Activated T-cell treated with anti-CD3 and anti-CD28 coated beads, Interleukin-2, amount 50 U/mL, for 4 hours (primary cell): ENCODE data around the gene FCN2. TPM values are rescaled to one million over a fixed set of nuclear protein-coding genes. Genes with fewer than 3 reads are reported as not detected.

Experiments used
- ATAC-seq, 2 donors: fragments of 200-7000 bp; cut with Tn5 transposase; one replicate each; pipeline ENCODE4 v1.10.0; 2021
- DNase-seq: peaks from one replicate; pipeline ENCODE4 v3.0.0-alpha.2; 2020
- H3K27me3 Mint-ChIP-seq: one replicate; pipeline ENCODE4 v1.8.0; 2021; ENCODE audit warnings: low read depth, mixed read lengths
- H3K36me3 Mint-ChIP-seq: one replicate; pipeline ENCODE4 v1.8.0; 2022; ENCODE audit warnings: mixed read lengths; ENCODE audit not compliant: insufficient read depth
- H3K4me1 Mint-ChIP-seq: one replicate; pipeline ENCODE4 v1.8.0; 2021; ENCODE audit warnings: low read depth, mixed read lengths
- H3K4me3 Mint-ChIP-seq: one replicate; pipeline ENCODE4 v1.8.0; 2021; ENCODE audit warnings: mild to moderate bottlenecking, moderate library complexity, mixed read lengths
- H3K9me3 Mint-ChIP-seq: one replicate; pipeline ENCODE4 v1.8.0; 2021; ENCODE audit warnings: mixed read lengths
- total RNA-seq, 3 donors: library from RNA; stranded (reverse); gene quantifications; one replicate each; pipeline ENCODE4 v1.2.1, GENCODE V29; 2021

The FCN2 gene
- total RNA-seq, 3 donors from 2014 or later = not detected

DNA sequence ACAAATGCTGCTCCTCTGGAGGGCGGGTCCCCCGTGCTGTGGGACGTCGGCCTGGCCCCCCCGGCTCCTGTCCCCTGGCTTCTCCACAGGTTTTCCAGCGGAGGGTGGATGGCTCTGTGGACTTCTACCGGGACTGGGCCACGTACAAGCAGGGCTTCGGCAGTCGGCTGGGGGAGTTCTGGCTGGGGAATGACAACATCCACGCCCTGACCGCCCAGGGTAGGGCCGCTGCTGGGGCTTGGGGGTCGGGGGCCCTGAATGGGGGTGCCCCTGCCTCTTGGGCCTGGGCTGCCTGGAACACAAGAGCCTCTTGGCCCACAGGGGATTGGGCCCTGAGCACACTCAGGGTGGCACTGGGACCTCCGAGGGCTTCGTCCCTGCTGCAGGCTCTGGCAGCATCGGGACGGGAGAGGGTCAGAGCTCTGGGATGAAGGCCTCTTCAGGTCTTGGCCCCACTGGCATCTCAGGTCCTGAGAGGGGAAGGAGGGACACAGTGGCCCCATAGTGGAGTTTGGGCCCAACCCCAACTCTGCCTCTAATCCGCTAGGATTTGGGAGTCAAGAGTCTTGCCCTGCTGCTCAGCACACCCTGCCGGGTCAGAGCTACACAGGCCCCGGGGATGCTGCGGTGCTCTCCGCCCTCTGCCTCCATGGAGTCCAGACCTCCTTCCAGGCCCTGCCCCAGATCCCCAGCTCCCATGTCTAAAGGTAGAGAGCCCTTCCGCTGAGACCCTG lies 5.2 kb downstream of the FCN2 start:
- DNase-seq (no peak), ATAC-seq (no peak)
- peaks cover 13% of the 10 kb centered on the region for H3K27me3 Mint-ChIP-seq
- H3K36me3 Mint-ChIP-seq = no peaks in the 10 kb centered on the region
- H3K4me1 Mint-ChIP-seq = peaks cover 1% of the 10 kb centered on the region
- H3K4me3 Mint-ChIP-seq = no peak overlapping the region
- no peaks in the 10 kb centered on the region for H3K9me3 Mint-ChIP-seq

DNA sequence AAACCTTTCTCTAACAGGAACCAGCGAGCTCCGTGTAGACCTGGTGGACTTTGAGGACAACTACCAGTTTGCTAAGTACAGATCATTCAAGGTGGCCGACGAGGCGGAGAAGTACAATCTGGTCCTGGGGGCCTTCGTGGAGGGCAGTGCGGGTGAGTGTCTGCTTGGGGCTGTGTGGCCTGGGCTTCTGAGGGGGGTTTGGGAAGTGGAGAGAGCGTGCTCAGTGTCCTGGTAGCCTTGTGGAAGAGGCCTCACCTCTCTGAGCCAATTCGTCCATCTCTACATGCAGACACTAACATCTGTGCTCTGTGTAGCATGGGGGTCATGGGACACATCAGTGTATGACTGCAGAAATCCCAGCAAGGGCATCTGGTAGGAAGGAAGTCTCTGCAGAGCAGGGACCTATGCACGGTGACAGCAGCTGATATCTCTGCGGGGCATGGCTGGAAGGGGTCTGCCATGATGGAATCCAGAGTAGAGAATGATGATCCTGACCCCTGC lies 5.9 kb downstream of the FCN2 start:
- ATAC-seq (no peak), DNase-seq (no peak)
- no peak overlapping the region for H3K4me3 Mint-ChIP-seq
- H3K9me3 Mint-ChIP-seq = no peaks in the 10 kb centered on the region
- peaks cover 13% of the 10 kb centered on the region for H3K27me3 Mint-ChIP-seq
- H3K4me1 Mint-ChIP-seq = peaks cover 1% of the 10 kb centered on the region
- no peaks in the 10 kb centered on the region for H3K36me3 Mint-ChIP-seq

- ATAC-seq = no peak
- no peak for DNase-seq
- Mint-ChIP-seq H3K9me3 (no peaks in the 10 kb centered on the region), H3K4me3 (no peak overlapping the region), H3K36me3 (no peaks in the 10 kb centered on the region), H3K27me3 (peaks cover 18% of the 10 kb centered on the region), H3K4me1 (peaks cover 1% of the 10 kb centered on the region)
Measured at GRCh38 chr9:134887219-134887618, 6.6 kb downstream of the FCN2 start.

DNA sequence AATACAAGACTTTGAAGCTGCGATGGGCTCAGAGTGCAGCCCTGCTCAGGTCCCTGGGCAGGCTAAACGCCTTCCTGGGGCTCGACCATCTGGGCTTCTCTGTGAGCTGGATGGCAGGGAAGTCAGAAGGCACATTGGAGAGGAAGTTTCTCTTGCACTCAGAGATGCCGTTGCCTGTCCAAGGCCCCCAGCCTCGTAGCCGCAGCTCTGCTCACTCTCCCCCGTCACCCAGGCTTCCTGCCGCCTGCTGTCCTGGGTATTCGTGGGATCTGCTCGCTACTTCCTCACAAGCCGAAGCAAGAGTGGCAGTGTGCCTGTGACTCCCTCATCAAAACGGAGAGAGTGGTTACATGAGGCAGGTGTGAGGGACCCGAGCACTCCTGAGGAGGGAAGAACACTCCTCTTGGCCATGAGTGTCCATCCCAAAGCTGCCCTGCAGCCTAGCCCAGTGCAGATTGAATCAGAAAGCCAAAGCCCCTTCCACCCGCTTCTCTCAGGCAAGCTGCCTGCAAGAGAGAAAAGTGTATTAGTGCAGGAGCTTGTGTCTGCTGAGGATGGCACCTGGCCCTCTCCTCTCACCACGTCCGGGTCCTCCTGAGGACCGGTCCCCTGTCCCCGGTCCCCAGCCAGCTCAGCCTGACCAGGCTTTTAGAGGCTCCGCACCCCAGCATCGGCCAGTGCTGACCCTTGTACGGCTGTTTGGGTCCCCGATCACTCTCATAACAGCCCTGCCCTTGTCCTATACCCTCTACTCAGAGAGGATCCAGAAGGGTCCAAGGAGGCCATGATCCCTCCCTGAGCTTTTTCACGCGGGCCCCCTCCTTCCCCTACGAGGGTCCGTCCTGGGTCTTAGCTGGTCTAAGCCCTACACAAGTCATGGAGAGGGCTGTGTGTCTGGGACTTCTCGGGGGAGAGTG lies 7.3 kb downstream of the FCN2 start:
- ATAC-seq = no peak
- Mint-ChIP-seq H3K4me3 (no peak overlapping the region), H3K27me3 (peaks cover 18% of the 10 kb centered on the region), H3K9me3 (no peaks in the 10 kb centered on the region), H3K36me3 (no peaks in the 10 kb centered on the region), H3K4me1 (peaks cover 1% of the 10 kb centered on the region)
- DNase-seq = no peak

- peaks cover 20% of the 10 kb centered on the region for H3K27me3 Mint-ChIP-seq
- DNase-seq (no peak), ATAC-seq (no peak)
- peaks cover 1% of the 10 kb centered on the region for H3K4me1 Mint-ChIP-seq
- no peaks in the 10 kb centered on the region for H3K36me3 Mint-ChIP-seq
- H3K9me3 Mint-ChIP-seq = no peaks in the 10 kb centered on the region
- H3K4me3 Mint-ChIP-seq = no peak overlapping the region
Measured at GRCh38 chr9:134888603-134889190, 8.1 kb downstream of the FCN2 start.

DNA sequence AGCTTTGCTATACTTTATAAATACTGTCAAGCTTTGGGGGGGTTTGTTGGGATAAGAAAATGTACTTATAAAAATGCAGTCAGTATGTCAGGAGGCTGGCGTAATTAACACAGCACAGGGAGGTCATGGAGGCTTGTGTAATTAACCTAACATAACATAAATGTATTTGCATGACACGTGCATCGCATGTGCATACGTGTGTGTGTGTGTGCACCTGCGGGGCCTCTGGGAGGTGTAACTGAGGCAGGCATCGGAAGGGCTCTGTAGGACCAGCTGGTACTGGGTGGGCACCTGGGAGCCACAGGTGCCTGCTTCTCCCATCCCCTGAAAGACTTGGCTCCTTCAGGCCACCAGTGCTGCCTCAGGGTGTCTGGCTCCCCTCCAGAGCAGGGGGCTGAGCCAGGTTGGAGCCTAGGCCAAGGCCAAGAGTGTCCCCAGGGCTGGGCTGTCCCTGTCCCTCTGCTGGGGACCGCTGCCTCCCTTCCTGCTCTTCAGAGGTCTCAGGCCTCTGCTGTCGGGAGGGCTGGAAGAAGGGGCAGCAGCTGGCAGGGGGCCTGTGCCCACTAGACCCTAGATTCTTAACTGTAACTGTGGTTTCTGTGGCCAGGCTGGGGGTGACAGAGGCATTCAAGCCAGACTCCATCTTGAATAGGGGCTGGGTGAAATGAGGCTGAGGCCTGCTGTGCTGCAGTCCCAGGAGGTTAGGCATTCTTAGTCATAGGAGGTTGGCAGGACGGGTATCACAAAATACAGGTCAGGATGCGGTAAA lies 9.0 kb downstream of the FCN2 start:
- Mint-ChIP-seq H3K4me3 (no peak overlapping the region), H3K9me3 (no peaks in the 10 kb centered on the region), H3K36me3 (no peaks in the 10 kb centered on the region), H3K4me1 (peaks cover 1% of the 10 kb centered on the region), H3K27me3 (peaks cover 25% of the 10 kb centered on the region)
- DNase-seq (no peak), ATAC-seq (no peak)

- Mint-ChIP-seq H3K4me3 (no peak overlapping the region), H3K27me3 (peaks cover 26% of the 10 kb centered on the region), H3K9me3 (no peaks in the 10 kb centered on the region), H3K36me3 (no peaks in the 10 kb centered on the region), H3K4me1 (peaks cover 1% of the 10 kb centered on the region)
- ATAC-seq (no peak), DNase-seq (no peak)
Measured at GRCh38 chr9:134890155-134890495, 9.5 kb downstream of the FCN2 start.

DNA sequence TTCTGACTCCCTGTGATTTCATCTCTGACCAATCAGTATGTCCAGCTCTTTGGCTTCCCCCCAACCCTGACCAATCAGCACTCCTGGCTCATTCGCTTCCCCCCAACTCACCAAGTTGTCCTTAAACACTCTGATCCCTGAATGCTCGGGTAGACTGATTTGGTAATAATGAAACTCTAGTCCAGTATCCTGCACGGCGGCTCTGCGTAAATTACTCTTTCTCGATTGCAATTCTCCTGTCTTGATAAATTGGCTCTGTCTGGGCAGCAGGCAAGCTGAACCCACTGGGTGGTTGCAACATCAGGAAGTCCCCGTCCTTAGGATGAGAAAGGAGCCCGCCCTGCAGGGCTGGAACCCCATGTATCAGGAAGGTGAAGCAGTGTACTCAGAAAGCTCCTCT lies 10.4 kb downstream of the FCN2 start:
- Mint-ChIP-seq H3K4me1 (peaks cover 1% of the 10 kb centered on the region), H3K4me3 (no peak overlapping the region), H3K9me3 (no peaks in the 10 kb centered on the region), H3K27me3 (peaks cover 29% of the 10 kb centered on the region), H3K36me3 (no peaks in the 10 kb centered on the region)
- DNase-seq = no peak
- no peak for ATAC-seq

GRCh38 chr9:134891713-134892112 lies 11.1 kb downstream of the FCN2 start:
- H3K4me3 Mint-ChIP-seq = no peak overlapping the region
- H3K36me3 Mint-ChIP-seq = no peaks in the 10 kb centered on the region
- no peak for ATAC-seq
- DNase-seq = no peak
- H3K9me3 Mint-ChIP-seq = no peaks in the 10 kb centered on the region
- peaks cover 1% of the 10 kb centered on the region for H3K4me1 Mint-ChIP-seq
- peaks cover 26% of the 10 kb centered on the region for H3K27me3 Mint-ChIP-seq

- H3K27me3 Mint-ChIP-seq = peaks cover 24% of the 10 kb centered on the region
- peaks cover 1% of the 10 kb centered on the region for H3K4me1 Mint-ChIP-seq
- no peak overlapping the region for H3K4me3 Mint-ChIP-seq
- no peaks in the 10 kb centered on the region for H3K36me3 Mint-ChIP-seq
- DNase-seq (no peak), ATAC-seq (no peak)
- H3K9me3 Mint-ChIP-seq = no peaks in the 10 kb centered on the region
Measured at GRCh38 chr9:134892221-134892620, 11.6 kb downstream of the FCN2 start.

- Mint-ChIP-seq H3K4me1 (no peaks in the 10 kb centered on the region), H3K9me3 (no peaks in the 10 kb centered on the region), H3K36me3 (no peaks in the 10 kb centered on the region), H3K4me3 (no peak overlapping the region), H3K27me3 (peaks cover 20% of the 10 kb centered on the region)
- ATAC-seq (no peak), DNase-seq (no peak)
Measured at GRCh38 chr9:134892820-134893420, 12.3 kb downstream of the FCN2 start.

DNA sequence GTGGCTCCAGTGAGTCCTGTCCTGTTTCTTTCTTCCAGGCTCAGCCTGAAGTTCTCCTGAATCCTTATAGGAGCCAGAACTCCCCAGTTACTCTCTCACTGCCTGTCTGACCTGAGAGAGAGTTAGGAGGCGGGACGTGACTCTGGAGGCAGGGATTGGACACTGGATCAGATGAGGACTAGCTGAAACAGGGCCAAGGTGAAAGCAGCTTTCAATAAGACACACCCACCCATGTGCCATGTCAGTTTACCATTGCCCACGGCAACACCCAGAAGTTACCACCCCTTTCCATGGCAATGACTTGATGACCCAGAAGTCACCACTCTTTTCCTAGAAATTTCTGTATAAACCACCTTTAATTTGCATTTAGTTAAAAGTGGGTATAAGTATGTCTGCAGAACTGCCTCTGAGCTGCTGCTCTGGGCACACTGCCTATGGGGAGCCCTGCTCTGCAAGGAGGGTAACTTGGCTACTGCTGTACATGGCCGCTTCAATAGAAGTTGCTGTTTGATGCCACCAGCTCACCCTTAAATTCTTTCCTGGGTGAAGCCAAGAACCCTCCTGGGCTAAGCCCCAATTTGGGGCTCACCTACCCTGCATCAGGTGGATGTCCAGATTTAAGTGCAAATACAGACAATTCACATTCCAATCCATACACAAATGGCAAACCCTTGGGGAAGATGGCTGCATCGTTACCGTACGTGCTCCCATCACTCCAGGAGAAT lies 13.7 kb downstream of the FCN2 start:
- Mint-ChIP-seq H3K4me3 (no peak overlapping the region), H3K9me3 (peaks cover 7% of the 10 kb centered on the region), H3K4me1 (no peaks in the 10 kb centered on the region), H3K36me3 (peaks cover 2% of the 10 kb centered on the region), H3K27me3 (peaks cover 21% of the 10 kb centered on the region)
- no peak for DNase-seq
- no peak for ATAC-seq

- H3K4me3 Mint-ChIP-seq = no peak overlapping the region
- H3K9me3 Mint-ChIP-seq = peaks cover 9% of the 10 kb centered on the region
- peaks cover 2% of the 10 kb centered on the region for H3K36me3 Mint-ChIP-seq
- no peaks in the 10 kb centered on the region for H3K4me1 Mint-ChIP-seq
- DNase-seq (no peak), ATAC-seq (no peak)
- H3K27me3 Mint-ChIP-seq = peaks cover 21% of the 10 kb centered on the region
Measured at GRCh38 chr9:134895097-134895496, 14.5 kb downstream of the FCN2 start.
